IMR-90 (cell line): ENCODE measurements around the gene LRP3. TPM values are rescaled to one million over a fixed set of nuclear protein-coding genes. Genes with fewer than 3 reads are reported as not detected.

Experiments
- ATAC-seq: fragments of 200-7000 bp; cut with Tn5 transposase; 2 replicates; pipeline ENCODE4 v1.9.1; 2020; ENCODE audit warnings: low read depth, mild to moderate bottlenecking, moderate library complexity
- BruUV-seq: library from RNA; stranded (reverse); fragments of 400-500 nt; replicated peaks from 2 replicates; lab custom pipeline; 2021; lab: Mats Ljungman, UMichigan
- CTCF ChIA-PET: fragments of 300-600 bp; formaldehyde crosslinking; extraction: SDS; loops from one replicate; lab custom pipeline; 2021; ENCODE audit warnings: antibody characterized with exemption; lab: Yijun Ruan, JAX
- POLR2A ChIA-PET: fragments of 300-600 bp; sonication (Branson Sonifier 250); formaldehyde crosslinking; loops from one replicate; lab custom pipeline; 2022; ENCODE audit warnings: antibody characterized with exemption; ENCODE audit not compliant: unreplicated experiment; lab: Charles Lee
- DNase-seq: peaks from one replicate; pipeline ENCODE4 v3.0.0; 2013
- H2AFZ ChIP-seq: replicated peaks from 2 replicates; pipeline ENCODE3; 2013; ENCODE audit warnings: low read length, mild to moderate bottlenecking; ENCODE audit not compliant: poor library complexity
- H2AK5ac ChIP-seq: 2 replicates; pipeline ENCODE4 v1.6.1; 2013; ENCODE audit warnings: low read depth, low read length, inconsistent platforms
- H2AK9ac ChIP-seq: replicated peaks from 2 replicates; pipeline ENCODE3; 2013; ENCODE audit warnings: mild to moderate bottlenecking, low read depth, low read length, moderate library complexity; ENCODE audit not compliant: poor library complexity
- H2BK120ac ChIP-seq: 2 replicates; pipeline ENCODE4 v1.6.1; 2013; ENCODE audit warnings: low read depth, low read length, inconsistent platforms
- H2BK15ac ChIP-seq: 3 replicates; pipeline ENCODE4 v1.6.1; 2013; ENCODE audit warnings: low read depth, low read length, inconsistent platforms
- H2BK20ac ChIP-seq: 2 replicates; pipeline ENCODE4 v1.6.1; 2013; ENCODE audit warnings: low read depth, mild to moderate bottlenecking, inconsistent platforms, low read length, moderate library complexity
- H2BK5ac ChIP-seq: 2 replicates; pipeline ENCODE4 v1.6.1; 2013; ENCODE audit warnings: mild to moderate bottlenecking, low read depth, low read length, inconsistent platforms; ENCODE audit not compliant: poor library complexity, severe bottlenecking
- H3K14ac ChIP-seq: replicated peaks from 2 replicates; pipeline ENCODE4 v1.6.1; 2013; ENCODE audit warnings: low read depth, low read length, inconsistent platforms
- H3K18ac ChIP-seq: 2 replicates; pipeline ENCODE4 v1.6.1; 2013; ENCODE audit warnings: low read depth, low read length, control low read depth
- H3K23ac ChIP-seq: 2 replicates; pipeline ENCODE4 v1.6.1; 2013; ENCODE audit warnings: low read depth, low read length, inconsistent platforms
- H3K27ac ChIP-seq: 2 replicates; pipeline ENCODE4 v1.5.1; 2013; ENCODE audit warnings: mild to moderate bottlenecking, control low read depth, low read length; ENCODE audit not compliant: insufficient read depth
- H3K27me3 ChIP-seq: 2 replicates; pipeline ENCODE4 v1.6.1; 2013; ENCODE audit warnings: low read length; ENCODE audit not compliant: control insufficient read depth, insufficient read depth
- H3K36me3 ChIP-seq: 2 replicates; pipeline ENCODE4 v1.6.1; 2013; ENCODE audit warnings: low read length, mixed read lengths; ENCODE audit not compliant: control insufficient read depth, insufficient read depth
- H3K4ac ChIP-seq: 2 replicates; pipeline ENCODE4 v1.6.1; 2013; ENCODE audit warnings: low read depth, low read length, inconsistent platforms
- H3K4me1 ChIP-seq: 2 replicates; pipeline ENCODE4 v1.6.1; 2013; ENCODE audit warnings: low read length, mixed read lengths; ENCODE audit not compliant: control insufficient read depth, insufficient read depth
- H3K4me2 ChIP-seq: 2 replicates; pipeline ENCODE4 v1.6.1; 2013; ENCODE audit warnings: low read depth, mild to moderate bottlenecking, control low read depth, low read length, moderate library complexity
- H3K4me3 ChIP-seq: 2 replicates; pipeline ENCODE4 v1.5.1; 2013; ENCODE audit warnings: low read depth, mild to moderate bottlenecking, control low read depth, low read length, moderate library complexity; ENCODE audit not compliant: insufficient read depth
- H3K56ac ChIP-seq: 2 replicates; pipeline ENCODE4 v1.6.1; 2013; ENCODE audit warnings: low read length, inconsistent platforms; ENCODE audit not compliant: insufficient read depth; ENCODE audit errors: extremely low read depth
- H3K79me1 ChIP-seq, 2 experiments: 2 replicates each; pipeline ENCODE4 v1.6.1; 2013; ENCODE audit warnings: low read length in 2 of 2, inconsistent platforms in 1 of 2, low read depth in 1 of 2
- H3K9ac ChIP-seq: 2 replicates; pipeline ENCODE4 v1.6.1; 2013; ENCODE audit warnings: low read depth, low read length, control low read depth
- H3K9me1 ChIP-seq: 2 replicates; pipeline ENCODE4 v1.6.1; 2013; ENCODE audit warnings: low read length, inconsistent platforms; ENCODE audit not compliant: insufficient read depth
- H3K9me3 ChIP-seq: 2 replicates; pipeline ENCODE4 v1.6.1; 2013; ENCODE audit warnings: low read length; ENCODE audit not compliant: control insufficient read depth, insufficient read depth
- H4K20me1 ChIP-seq: 2 replicates; pipeline ENCODE4 v1.6.1; 2013; ENCODE audit warnings: low read length, inconsistent platforms; ENCODE audit not compliant: insufficient read depth
- H4K5ac ChIP-seq: 2 replicates; pipeline ENCODE4 v1.6.1; 2013; ENCODE audit warnings: mild to moderate bottlenecking, low read depth, low read length, control low read depth
- H4K8ac ChIP-seq, 2 experiments: 2 replicates each; pipeline ENCODE4 v1.6.1; 2013; ENCODE audit warnings: low read depth in 2 of 2, low read length in 2 of 2, control low read depth in 1 of 2, inconsistent platforms in 1 of 2
- H4K91ac ChIP-seq: 2 replicates; pipeline ENCODE4 v1.6.1; 2013; ENCODE audit warnings: low read depth, low read length, inconsistent platforms; ENCODE audit not compliant: insufficient read depth
- BHLHE40 ChIP-seq: fragments of 150-350 bp; IDR thresholded peaks from 2 replicates; pipeline ENCODE4 v1.6.1; 2016; ENCODE audit warnings: mild to moderate bottlenecking, low read depth, low read length
- CEBPB ChIP-seq: IDR thresholded peaks from 2 replicates; pipeline ENCODE4 v1.6.1; 2012; ENCODE audit warnings: low read depth, low read length, improper control_type of control experiment
- CHD1 ChIP-seq: IDR thresholded peaks from 2 replicates; pipeline ENCODE4 v1.6.1; 2012; ENCODE audit warnings: low read depth, low read length, improper control_type of control experiment
- MAFK ChIP-seq: IDR thresholded peaks from 2 replicates; pipeline ENCODE4 v1.6.1; 2012; ENCODE audit warnings: low read depth, low read length, improper control_type of control experiment
- MAZ ChIP-seq: IDR thresholded peaks from 2 replicates; pipeline ENCODE4 v1.6.1; 2012; ENCODE audit warnings: low read depth, mild to moderate bottlenecking, low read length, improper control_type of control experiment, moderate library complexity, borderline replicate concordance
- MXI1 ChIP-seq: IDR thresholded peaks from 2 replicates; pipeline ENCODE4 v1.6.1; 2012; ENCODE audit warnings: low read depth, mild to moderate bottlenecking, low read length, moderate library complexity, borderline replicate concordance
- NFE2L2 ChIP-seq: fragments of 150-350 bp; IDR thresholded peaks from 2 replicates; pipeline ENCODE4 v1.6.1; 2016; ENCODE audit warnings: low read depth, mild to moderate bottlenecking, low read length
- POLR2A ChIP-seq: IDR thresholded peaks from 2 replicates; pipeline ENCODE4 v1.6.1; 2012; ENCODE audit warnings: mild to moderate bottlenecking, low read depth, low read length
- RAD21 ChIP-seq: IDR thresholded peaks from 2 replicates; pipeline ENCODE4 v1.6.1; 2012; ENCODE audit warnings: low read length, improper control_type of control experiment
- RCOR1 ChIP-seq: IDR thresholded peaks from 2 replicates; pipeline ENCODE4 v1.6.1; 2012; ENCODE audit warnings: mild to moderate bottlenecking, low read length, improper control_type of control experiment; ENCODE audit not compliant: insufficient replicate concordance
- RFX5 ChIP-seq: IDR thresholded peaks from 2 replicates; pipeline ENCODE4 v1.8.0; 2012; ENCODE audit warnings: low read depth, mild to moderate bottlenecking, low read length, moderate library complexity
- SMC3 ChIP-seq: fragments of 150-350 bp; IDR thresholded peaks from 2 replicates; pipeline ENCODE4 v1.6.1; 2016; ENCODE audit warnings: low read depth, mild to moderate bottlenecking, antibody characterized with exemption, low read length, moderate library complexity
- WGBS, 2 experiments: methylation state at CpG; one replicate each; pipeline versions ENCODE4 v1.1.5 to v1.1.7; 2013; ENCODE audit warnings: missing lambda C conversion rate in 2 of 2; ENCODE audit not compliant: insufficient read length in 1 of 2; ENCODE audit errors: extremely low coverage in 2 of 2; 5-methylcytosine and 5-hydroxymethylcytosine counted together
- dilution Hi-C: fragments of 300-500 bp; cut with HindIII; formaldehyde crosslinking; loops from one replicate; pipeline ENCODE4 v1.14.3; 2018; ENCODE audit warnings: low sequenced_read_pairs; ENCODE audit not compliant: unreplicated experiment
- in situ Hi-C: fragments of 300-500 bp; cut with MboI; formaldehyde crosslinking; loops from 3 replicates; pipeline ENCODE4 v1.14.3; 2019; ENCODE audit warnings: low sequenced_read_pairs, inconsistent platforms, mixed read lengths
- intact Hi-C: fragments of 100-400 bp; cut with micrococcal nuclease; formaldehyde crosslinking; loops from 2 replicates; pipeline ENCODE4 v1.10.0; 2022
- polyA plus RNA-seq, 3 experiments: library from polyadenylated mRNA; depleted of rRNA; stranded (reverse); fragments of >200 nt; gene quantifications; 2 replicates each; pipeline ENCODE4 v1.2.3, GENCODE V29; 2012; ENCODE audit warnings: low replicate concordance in 1 of 3
- total RNA-seq: library from RNA; depleted of rRNA; stranded (reverse); fragments of >200 nt; gene quantifications from 2 replicates; pipeline ENCODE4 v1.2.3, GENCODE V29; 2012
- TF ChIP-seq, protein P1 (sequence below): conservative IDR thresholded peaks from 2 replicates; pipeline ENCODE4 v1.5.1; 2012; ENCODE audit warnings: mild to moderate bottlenecking, low read depth, low read length, improper control_type of control experiment
- TF ChIP-seq, protein P2 (sequence below): fragments of 150-350 bp; IDR thresholded peaks from 2 replicates; pipeline ENCODE4 v1.6.1; 2016; ENCODE audit warnings: low read depth, mild to moderate bottlenecking, low read length, moderate library complexity, borderline replicate concordance
- TF ChIP-seq, protein P3 (sequence below): fragments of 150-350 bp; IDR thresholded peaks from 2 replicates; pipeline ENCODE4 v1.6.1; 2017; ENCODE audit warnings: mild to moderate bottlenecking, antibody characterized with exemption, low read length, low read depth

LRP3 gene
- total and polyA plus RNA-seq, 2 of the 4 experiments (the other 2 are of a cell fraction): 8.4 to 20.2 TPM

DNA sequence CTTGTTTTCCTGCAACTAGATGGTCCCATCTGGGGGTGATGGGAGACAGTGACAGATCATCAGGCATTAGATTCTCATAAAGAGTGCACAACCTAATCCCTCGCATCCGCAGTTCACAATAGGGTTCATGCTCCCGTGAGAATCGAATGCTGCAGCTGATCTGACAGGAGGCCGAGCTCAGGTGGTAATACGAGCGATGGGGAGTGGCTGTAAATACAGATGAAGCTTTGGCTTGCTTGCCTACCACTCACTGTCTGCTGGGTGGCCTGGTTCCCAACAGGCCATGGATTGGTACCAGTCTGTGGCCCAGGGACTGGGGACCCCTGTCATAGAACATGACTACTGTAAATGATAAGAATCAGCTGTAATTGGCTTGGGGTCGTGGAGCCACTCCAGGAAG lies 34.2 kb upstream of the LRP3 start:
- Histone ChIP-seq H4K91ac (no peak overlapping the region), H4K8ac (no peak overlapping the region), H3K9me1 (no peaks in the 10 kb centered on the region), H3K9ac (no peak overlapping the region), H3K4me1 (peaks cover 3% of the 10 kb centered on the region), H3K4ac (no peak overlapping the region), H3K4me2 (no peak overlapping the region), H2AK5ac (no peak overlapping the region), H3K56ac (no peak overlapping the region), H4K5ac (no peak overlapping the region), H2AFZ (no peak overlapping the region), H3K36me3 (no peaks in the 10 kb centered on the region), H2BK15ac (no peak overlapping the region), H3K9me3 (no peaks in the 10 kb centered on the region), H3K27me3 (no peaks in the 10 kb centered on the region), H3K4me3 (no peak overlapping the region), H3K18ac (no peak overlapping the region), H3K27ac (no peak overlapping the region), H3K14ac (no peak overlapping the region), H4K20me1 (no peaks in the 10 kb centered on the region), H2BK120ac (no peak overlapping the region), H2BK5ac (no peak overlapping the region), H3K23ac (no peak overlapping the region), H3K79me1 (no peaks in the 10 kb centered on the region), H2AK9ac (no peak overlapping the region), H2BK20ac (no peak overlapping the region)
- intact Hi-C loops: no loop called here
- no CpG with 5 or more reads among the region's 8 CpGs for WGBS, 2 experiments
- no peak for DNase-seq
- dilution Hi-C loops: no loop called here
- no peak for ATAC-seq
- TF ChIP-seq POLR2A: no peak
- TF ChIP-seq, protein P1, sequence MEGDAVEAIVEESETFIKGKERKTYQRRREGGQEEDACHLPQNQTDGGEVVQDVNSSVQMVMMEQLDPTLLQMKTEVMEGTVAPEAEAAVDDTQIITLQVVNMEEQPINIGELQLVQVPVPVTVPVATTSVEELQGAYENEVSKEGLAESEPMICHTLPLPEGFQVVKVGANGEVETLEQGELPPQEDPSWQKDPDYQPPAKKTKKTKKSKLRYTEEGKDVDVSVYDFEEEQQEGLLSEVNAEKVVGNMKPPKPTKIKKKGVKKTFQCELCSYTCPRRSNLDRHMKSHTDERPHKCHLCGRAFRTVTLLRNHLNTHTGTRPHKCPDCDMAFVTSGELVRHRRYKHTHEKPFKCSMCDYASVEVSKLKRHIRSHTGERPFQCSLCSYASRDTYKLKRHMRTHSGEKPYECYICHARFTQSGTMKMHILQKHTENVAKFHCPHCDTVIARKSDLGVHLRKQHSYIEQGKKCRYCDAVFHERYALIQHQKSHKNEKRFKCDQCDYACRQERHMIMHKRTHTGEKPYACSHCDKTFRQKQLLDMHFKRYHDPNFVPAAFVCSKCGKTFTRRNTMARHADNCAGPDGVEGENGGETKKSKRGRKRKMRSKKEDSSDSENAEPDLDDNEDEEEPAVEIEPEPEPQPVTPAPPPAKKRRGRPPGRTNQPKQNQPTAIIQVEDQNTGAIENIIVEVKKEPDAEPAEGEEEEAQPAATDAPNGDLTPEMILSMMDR: no peak
- no peak for TF ChIP-seq MAFK
- TF ChIP-seq MXI1: no peak
- TF ChIP-seq BHLHE40: no peak
- no peak for TF ChIP-seq SMC3
- TF ChIP-seq CEBPB: no peak
- TF ChIP-seq MAZ: no peak
- TF ChIP-seq, protein P2, sequence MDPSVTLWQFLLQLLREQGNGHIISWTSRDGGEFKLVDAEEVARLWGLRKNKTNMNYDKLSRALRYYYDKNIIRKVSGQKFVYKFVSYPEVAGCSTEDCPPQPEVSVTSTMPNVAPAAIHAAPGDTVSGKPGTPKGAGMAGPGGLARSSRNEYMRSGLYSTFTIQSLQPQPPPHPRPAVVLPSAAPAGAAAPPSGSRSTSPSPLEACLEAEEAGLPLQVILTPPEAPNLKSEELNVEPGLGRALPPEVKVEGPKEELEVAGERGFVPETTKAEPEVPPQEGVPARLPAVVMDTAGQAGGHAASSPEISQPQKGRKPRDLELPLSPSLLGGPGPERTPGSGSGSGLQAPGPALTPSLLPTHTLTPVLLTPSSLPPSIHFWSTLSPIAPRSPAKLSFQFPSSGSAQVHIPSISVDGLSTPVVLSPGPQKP: no peak
- no peak for TF ChIP-seq RAD21
- TF ChIP-seq, protein P3, sequence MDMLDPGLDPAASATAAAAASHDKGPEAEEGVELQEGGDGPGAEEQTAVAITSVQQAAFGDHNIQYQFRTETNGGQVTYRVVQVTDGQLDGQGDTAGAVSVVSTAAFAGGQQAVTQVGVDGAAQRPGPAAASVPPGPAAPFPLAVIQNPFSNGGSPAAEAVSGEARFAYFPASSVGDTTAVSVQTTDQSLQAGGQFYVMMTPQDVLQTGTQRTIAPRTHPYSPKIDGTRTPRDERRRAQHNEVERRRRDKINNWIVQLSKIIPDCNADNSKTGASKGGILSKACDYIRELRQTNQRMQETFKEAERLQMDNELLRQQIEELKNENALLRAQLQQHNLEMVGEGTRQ: no peak
- no peak for TF ChIP-seq RCOR1
- TF ChIP-seq RFX5: no peak
- TF ChIP-seq CHD1: no peak
- TF ChIP-seq NFE2L2: no peak
- ChIA-PET CTCF (interaction anchor here (1.6 kb wide), 1 partner anchor 24 kb away, joined by 4 read pairs; no protein-coding TSS in a partner anchor), POLR2A (no interaction called here)
- in situ Hi-C loops: no loop called here
- BruUV-seq: no TSS peak
